22Rv1 (cell line): ENCODE data around the gene PCDHGB5.

Source experiments
- ZFX ChIP-seq: fragments of 450-650 bp; IDR thresholded peaks from 2 replicates; pipeline ENCODE4 v1.6.1; 2017; ENCODE audit warnings: antibody characterized with exemption, borderline replicate concordance
- TF ChIP-seq, protein P1 (sequence below): fragments of 450-650 bp; IDR thresholded peaks from 2 replicates; pipeline ENCODE4 v1.5.1; 2017; ENCODE audit warnings: mild to moderate bottlenecking

GRCh38 chr5:141389153-141390042, 8.3 kb upstream of the PCDHGB5 start:
- TF ChIP-seq, protein P1, sequence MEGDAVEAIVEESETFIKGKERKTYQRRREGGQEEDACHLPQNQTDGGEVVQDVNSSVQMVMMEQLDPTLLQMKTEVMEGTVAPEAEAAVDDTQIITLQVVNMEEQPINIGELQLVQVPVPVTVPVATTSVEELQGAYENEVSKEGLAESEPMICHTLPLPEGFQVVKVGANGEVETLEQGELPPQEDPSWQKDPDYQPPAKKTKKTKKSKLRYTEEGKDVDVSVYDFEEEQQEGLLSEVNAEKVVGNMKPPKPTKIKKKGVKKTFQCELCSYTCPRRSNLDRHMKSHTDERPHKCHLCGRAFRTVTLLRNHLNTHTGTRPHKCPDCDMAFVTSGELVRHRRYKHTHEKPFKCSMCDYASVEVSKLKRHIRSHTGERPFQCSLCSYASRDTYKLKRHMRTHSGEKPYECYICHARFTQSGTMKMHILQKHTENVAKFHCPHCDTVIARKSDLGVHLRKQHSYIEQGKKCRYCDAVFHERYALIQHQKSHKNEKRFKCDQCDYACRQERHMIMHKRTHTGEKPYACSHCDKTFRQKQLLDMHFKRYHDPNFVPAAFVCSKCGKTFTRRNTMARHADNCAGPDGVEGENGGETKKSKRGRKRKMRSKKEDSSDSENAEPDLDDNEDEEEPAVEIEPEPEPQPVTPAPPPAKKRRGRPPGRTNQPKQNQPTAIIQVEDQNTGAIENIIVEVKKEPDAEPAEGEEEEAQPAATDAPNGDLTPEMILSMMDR: no peak
- TF ChIP-seq ZFX: no peak
